Pulmonary artery endothelial cell (primary cell): ENCODE measurements around the gene WT1. TPM values are rescaled to one million over a fixed set of nuclear protein-coding genes. Genes with fewer than 3 reads are reported as not detected.
"Not testable (repeated sequence)": the region's sequence is repeated elsewhere in the genome, so short reads cannot be mapped to it uniquely, and the experiment has no call there.

Experiments
- DNase-seq: peaks from one replicate; pipeline ENCODE4 v3.0.0-alpha.2; 2011; ENCODE audit warnings: low read depth, low spot score
- total RNA-seq: library from RNA; depleted of rRNA; stranded (reverse); fragments of >200 nt; gene quantifications from 2 replicates; pipeline ENCODE4 v1.2.3, GENCODE V29; 2014

The WT1 gene
- total RNA-seq, 1 donor from 2014 or later: under 0.01 TPM

DNA sequence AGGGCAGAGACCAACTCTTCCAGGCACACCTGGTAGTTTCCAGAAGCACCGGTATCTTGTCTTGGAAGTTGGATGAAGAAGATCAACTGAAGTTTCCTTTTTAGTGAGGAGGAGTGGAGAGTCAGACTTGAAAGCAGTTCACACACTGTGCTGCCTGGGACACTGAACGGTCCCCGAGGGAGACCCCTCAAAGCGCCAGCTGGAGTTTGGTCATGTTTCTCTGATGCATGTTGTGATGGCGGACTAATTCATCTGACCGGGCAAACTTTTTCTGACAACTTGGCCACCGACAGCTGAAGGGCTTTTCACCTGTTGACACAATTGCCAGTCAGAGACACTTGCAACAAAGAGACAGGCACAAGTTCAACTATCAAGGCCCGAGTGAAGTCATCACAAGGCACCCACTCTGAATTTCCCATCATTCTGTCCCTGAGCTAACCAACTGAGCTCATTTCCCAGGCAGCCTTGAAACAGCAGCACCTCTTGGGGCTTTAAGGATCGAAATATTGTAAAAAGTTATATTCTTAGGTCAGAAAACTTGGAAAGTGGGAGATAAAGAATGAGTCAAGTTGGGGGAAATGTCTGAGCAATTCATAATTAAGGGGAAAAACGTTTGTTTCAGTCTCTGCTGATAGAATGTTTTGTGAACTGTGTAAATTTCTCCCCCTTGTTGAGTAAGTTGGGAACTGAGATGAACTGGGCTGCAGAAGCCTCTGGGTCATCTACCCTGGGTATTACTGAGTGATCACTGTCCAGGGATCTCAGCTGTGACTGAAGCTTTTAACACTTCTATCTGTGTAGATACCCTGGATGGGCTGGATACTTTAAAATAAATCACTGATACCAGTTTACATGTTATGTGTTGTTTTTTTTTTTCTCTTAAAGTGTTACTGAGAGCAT is 46.2 kb downstream of the WT1 start:
- DNase-seq: no peak

DNA sequence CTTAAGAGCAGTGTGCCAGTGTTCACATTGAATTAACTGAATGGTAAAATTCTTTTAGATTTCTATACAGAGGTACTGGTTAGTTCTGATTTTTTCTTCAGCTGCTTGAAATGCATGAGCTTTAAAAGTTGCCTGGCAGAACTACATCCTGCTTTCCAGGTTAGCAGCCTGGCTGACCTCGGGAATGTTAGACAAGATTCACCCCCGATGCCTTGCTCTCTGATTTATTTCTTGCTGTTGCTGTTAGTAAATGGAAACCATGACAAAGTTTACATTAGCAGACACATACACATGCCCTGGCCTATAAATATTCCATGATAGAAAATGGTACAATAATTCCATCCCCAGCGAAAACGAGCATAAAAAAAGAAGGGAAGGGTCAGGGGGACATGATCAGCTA is 47.0 kb downstream of the WT1 start:
- no peak for DNase-seq

DNA sequence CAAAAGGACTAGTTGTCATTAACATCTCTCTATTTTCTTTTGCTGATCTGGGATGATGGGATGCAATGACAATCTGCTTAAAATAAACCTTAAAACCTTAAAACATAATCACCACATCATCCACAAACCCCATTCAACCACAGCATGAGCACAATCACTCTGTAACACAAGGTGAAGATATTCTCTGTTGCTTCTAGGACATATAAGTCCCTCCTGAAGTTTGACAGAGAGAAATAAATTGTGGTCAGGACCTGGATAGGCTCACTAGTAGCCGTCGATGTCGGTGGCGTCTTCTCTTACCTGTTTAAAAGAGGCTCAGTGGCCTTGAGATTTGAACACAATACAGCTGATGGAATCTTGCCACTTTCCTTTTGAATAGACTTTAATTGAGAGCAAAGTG is 47.9 kb downstream of the WT1 start:
- no peak for DNase-seq

DNA sequence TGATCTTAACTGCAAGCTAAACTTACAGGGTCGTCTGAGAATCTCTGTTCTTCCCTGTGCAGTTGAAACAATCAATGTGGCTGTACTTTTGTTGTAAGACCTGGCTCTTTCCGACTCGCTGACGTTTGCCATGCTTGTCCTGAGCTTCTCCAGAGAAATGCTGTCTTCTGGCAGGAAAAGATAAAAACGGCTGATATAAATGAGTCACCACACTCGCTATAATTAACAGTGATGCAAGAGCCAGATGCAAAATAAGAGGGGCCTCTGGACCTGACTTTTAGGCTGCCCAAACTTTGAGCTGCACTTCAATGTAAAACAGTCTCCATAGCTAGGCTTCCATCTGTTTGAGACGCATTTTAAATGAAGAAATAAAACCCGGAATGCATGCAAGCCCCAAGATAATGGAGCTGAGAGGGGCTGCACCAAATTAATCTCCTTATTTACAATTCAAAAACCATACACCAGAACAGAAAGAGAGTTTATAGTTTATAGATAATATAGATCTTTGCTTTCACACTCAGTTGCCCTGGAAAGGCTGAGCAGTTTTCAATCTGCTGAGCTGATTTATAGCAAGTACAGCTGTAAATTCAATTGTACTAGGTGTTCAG is 48.5 kb downstream of the WT1 start:
- DNase-seq: peak; percentile 8

DNA sequence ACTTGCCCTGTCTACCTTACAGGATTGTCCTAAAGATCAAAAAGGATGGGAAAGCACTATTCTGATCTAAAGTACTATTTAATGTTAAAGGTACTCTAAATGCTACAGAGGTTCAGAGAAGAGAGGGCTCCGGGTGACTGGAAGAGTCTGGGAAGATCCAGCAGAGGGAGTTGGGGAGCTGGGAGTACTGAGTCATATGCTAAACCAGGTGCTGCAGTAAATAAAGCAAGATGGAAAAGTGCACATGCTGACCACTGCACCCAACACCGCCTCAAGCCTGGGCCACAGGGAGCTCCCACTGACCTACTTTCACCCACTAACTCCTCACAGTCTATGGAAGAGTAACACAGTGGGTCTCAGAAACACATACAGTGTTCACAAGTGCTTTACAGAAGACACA is 49.3 kb downstream of the WT1 start:
- no peak for DNase-seq

DNA sequence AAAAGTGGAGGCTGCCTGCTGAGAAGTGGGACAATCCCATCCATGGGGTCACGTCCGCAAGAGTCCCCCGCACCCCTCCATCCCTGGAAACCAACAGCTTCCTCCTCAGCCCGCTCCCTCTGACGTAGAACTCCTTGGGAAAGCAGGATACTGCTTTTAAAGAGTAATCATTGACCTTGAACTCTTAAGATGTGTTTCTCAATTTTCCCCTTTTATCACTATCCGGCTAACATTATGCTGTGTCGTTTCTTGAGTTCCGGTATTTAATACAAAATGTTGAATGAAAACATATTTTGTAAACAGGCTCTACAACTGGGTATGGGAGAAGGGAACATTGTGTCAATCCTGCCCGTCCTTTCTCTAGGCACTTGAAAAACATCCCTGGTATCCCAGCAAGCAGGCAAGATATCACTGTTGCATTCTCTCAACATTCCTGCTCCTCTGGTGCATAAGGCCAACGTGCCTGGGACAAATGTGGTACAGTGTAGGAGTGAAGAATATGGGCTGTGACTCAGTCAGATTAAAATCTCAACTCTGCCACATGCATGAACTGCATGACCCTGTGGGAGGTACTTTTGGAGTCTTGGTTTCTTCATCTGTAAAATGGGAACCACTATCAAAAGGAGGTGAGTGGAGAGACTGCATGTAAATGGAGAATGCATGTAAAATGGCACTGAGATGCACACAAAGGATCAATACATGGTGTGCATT is 52.8 kb downstream of the WT1 start:
- DNase-seq: no peak

DNA sequence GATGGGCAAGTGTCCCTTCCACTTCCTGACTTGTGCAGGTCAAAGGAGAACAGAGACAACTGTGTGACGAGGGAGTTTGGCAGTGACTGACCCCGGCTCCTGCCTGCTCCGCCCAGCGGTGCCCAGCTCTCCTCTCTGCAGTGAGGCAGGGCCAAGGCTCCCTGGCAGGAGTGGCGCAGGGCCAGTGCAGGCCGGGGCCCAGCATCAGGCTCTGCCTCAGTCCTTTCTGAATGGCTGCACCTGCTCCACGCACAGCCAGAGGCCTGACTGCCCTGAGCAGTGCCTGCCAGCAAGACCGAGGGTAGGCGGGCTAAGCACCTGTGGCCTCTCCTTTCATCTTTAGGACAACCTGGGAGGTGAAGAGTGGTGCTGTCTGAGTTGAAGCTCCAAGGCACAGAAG is 54.2 kb downstream of the WT1 start:
- no peak for DNase-seq

DNA sequence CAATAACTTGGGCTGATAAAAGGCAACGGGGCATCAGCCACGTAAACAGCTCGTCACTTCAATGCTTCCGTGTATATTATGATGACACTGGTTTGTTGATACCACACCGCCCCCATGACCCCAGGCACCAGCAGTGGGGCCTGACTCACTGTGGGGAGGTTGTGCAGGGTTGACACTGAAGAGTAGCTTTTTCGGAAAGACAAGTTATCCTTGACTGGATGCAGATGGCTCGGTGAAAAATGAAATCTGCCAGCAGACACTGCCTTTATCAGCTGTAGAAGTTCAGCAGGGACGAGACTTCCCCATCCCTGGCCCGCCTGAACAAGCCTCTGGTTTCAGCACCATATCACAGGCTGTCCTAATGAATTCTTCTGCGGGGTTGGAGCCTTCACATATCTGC is 55.6 kb downstream of the WT1 start:
- no peak for DNase-seq

DNA sequence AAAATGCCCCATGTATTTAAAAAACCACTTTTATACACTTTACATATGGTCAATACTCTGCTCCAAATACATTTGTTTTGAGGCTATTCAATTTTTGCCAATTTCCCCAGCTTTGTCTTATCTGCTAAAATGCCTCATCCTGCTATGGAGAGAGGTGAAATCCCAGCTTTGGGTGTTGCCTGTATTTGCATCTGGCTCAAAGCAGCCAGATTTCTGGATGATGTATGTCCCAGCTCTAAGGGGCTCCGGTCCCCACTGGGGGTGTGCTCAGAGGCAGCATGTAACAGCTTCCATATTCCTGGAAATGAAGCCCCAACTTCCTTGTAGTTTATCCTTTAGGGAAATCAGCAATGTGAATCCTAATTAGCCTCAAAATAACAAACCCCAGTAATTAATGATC is 59.5 kb downstream of the WT1 start:
- no peak for DNase-seq

DNA sequence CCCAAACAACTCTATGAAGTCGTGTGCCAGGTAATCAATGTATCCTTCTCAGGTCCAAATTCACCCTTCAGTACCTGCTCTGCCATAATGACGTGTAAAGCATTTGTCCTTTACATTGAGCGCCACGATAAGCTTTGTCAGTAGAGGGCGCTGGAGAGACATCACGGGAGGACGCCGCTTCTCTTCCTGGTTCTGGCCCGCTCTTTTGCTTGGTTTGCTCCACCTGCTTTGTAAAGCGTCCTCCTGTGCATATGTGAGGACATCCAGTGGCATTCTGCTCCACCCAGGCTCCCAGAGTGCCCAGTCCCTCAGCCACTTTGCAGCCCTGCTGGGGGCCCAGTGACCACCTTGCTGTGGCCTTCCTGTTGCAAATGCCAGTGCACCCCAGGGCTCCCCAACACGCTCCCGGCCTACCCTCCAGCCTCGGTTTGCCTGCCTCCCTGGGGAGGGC is 61.1 kb downstream of the WT1 start:
- no peak for DNase-seq

DNA sequence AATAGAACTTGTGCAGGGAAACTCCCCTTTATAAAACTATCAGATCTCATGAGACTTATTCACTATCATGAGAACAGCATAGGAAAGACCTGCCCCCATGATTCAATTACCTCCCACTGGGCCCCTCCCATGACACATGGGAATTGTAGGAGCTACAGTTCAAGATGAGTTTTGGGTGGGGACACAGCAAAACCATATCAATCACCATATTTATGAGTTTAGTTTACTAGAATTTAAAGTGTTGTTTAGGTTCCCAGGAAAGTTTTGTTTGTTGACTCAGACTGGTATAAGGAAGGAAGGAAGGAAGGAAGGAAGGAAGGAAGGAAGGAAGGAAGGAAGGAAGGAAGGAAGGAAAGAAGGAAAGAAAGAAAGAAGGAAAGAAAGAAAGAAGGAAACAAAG is 65.4 kb downstream of the WT1 start:
- DNase-seq: not testable (repeated sequence)

DNA sequence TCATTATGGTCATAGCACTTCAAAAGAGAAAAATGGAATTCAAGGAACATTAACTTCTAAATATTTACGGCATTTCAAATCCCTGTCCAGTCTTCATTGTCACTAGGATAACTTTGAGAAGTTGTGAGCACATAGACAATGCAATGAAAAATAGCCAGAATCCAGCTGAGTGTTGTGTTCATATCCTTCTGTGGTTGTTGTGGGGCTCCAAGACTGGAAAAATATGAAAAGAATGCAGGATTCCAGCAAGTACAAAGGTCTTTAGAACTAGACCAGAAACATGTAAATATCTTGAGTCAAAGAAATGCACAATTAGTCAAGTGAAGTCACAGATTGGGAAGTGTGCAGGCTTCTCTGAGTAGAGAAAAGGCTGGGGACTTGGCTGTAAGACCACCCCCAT is 68.7 kb downstream of the WT1 start:
- DNase-seq: no peak

DNA sequence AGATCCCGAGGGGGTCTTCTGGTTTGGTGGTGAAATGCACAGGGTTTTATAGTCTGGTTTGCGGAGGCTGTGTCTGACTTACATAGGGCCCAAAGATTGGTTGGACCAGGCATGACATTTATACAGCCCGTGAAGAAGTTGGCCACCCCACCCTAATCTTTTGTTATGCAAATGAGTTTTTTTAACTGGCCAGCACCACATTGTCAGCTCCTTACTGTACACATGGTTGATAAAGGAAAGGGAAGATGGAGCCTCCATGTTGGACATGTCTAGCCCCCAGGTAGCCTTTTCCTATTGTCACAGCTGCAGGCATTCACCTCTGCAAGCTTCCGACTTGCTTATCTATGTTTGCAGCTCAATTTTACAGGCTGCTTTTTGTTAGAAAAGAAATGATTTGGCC is 70.1 kb downstream of the WT1 start:
- no peak for DNase-seq

DNA sequence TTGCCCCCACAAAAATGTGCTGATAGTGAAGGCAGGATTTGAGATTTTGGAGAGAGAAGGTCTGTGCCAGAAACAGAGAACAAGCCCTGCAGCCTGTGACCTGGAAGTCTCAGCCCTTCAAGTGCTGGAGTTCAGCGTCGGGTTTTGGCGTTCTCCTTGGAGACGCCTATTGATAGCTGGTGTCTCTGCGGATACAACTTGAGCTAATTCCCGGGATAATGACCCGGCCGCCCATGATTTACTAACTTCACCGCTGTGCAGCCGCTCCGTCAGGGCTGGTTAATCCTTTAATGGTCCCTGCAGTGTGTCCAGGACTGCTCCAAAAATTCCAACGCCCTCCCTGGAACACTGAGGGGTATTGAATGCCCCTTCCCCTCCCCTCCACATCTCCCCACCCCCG is 76.6 kb downstream of the WT1 start:
- no peak for DNase-seq

DNA sequence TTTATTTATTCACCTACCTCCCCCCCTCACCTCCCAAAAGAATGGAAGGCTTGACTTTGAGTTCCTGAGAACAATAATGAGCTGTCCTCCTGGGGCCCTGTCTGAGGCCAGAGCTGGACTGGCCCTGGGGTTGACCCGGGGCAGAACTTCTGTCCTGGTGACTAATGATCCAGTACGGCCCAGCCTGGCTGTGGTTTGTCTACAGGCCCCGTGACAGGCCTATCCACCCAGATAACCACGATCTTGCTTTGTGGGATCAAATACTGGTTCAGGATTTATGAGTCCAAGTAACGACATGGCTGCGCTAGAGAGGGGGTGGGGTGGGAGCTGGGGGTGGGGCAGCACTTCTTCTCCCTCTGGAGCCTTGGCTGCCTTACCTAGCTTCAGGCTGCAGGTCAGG is 81.5 kb downstream of the WT1 start:
- no peak for DNase-seq

DNA sequence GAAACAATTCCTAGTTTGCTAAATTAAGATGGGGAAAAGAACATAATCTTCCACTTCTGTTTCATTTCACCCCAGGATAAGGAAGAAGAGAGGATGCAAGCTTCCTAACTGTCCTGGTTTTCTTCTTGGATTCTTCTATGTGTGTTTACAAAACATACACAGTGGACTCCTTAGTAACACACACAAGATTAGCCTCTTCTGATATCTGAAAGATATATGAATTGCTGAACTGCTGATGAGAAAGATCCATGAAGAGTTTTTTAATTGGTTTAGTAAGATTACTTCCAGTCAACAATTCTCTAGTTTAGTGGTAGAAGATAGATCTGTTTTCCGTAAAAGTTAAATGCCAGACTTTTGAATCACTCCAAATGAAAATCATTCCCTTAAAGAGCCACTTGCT is 86.8 kb downstream of the WT1 start:
- DNase-seq: no peak

DNA sequence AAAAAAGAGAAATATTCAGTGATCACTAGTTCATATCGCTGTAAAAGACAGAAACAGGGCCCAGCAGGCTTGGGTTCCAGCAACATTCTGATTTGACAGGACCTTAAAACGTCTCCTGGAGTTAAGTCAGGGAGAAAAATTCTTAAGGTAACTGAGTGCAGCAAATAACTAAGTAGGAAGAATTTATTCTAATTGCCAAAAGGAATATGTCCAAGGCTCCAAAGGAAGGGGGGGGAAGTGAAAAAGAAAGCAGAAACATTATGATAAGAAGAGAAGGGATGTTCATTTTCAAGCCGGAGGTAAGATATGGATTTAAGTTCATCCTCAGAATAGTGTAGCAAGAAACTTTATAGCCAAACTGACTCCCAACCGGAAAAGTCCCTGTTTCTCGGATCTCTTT is 90.4 kb downstream of the WT1 start:
- no peak for DNase-seq

DNA sequence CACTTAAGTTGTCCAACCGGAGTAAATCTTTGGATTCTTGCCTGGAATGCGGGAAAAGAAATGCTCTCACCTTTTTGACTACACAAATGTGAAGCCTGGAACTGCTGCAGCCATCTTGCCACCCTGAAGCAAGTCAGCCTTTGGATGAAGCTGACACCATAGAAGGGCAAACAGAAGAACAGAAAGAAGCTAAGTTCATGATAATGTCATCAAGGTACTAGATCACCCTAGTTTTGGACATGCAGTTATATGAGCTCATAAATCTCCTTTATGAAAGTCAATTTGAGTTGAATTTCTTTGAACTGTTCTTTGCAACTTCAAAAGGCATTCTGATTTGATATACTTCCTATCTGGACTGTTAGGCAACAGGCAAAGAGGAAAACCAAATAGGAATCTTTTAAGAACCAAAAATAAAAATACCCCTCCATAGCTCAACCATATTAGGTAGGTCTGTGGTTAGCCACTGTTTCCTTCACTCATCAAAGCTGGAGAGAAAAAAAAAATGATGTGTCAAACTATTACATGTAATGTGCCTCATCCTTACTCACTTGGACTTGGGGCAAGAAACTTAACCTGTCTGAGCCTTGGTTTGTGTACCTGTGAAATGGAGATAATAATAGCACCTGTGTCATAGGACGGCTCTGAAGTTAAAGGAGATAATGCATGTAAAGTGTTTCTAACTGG is 91.9 kb downstream of the WT1 start:
- no peak for DNase-seq

DNA sequence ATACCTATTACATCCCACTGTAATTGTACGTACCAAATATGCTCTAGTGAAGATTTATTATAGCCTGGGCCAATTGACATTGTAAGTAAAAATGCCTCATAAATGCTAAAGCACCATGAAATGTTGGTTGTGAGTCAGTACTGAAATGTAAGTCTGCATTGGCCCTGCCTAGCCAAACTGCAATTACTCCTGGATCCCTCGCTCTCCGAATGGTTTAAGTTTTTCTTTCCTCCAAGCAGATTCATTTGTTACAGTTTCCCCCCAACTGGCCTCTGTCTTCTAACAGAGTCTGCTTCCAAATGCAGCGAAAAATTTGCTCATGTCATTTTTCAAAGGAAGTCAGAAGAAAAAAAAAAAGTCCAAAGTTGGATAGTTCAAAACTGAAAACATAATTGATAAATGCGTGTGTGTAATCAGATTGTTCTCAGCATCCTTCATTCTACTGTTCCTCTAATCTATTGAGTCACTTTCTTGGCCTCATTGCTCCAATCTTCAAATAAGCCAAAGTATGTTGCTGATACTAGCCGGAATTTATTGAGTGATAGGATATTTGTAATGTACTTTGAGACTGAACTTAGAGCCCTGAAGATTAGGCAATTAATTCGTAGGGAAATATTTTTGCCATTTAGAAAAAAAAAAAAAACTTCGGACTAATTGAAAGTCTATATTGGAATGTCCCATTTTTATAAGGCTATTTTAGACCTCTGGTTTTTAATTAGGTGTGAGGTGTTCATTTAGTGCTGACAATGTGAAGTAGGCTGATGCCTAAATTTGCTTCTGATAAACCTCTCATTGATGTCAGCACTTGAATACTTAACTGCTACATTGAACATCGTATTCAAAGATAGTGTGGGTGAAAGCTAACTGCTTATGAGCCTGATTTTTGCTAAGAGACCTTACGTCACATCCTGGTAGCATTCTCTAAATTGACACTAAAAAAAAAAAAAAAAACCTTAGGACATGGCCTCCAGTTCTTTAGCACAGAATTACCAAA is 93.4 kb downstream of the WT1 start:
- DNase-seq: no peak

DNA sequence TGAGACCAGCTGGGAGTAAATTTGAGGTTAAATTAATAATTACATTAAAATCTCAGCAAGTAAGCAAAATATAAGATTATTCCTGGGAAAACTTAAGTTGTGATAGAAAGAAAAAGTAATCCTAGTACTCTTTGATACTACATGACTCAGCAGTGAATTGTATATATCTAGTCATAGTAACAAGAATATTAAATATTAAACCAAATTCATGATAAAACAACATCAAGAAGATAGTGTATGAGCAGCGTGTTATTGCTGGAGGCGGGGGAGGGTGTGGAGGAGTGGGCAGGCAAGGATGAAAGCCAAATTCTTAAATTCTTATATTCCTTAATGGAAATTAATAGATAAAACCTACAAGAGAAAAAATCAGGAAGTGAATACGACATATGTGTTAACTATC is 95.2 kb downstream of the WT1 start:
- DNase-seq: no peak
